HTR-8/SVneo (cell line): ENCODE data around the gene SLC44A3.

Source experiments
- DNase-seq: peaks from one replicate; pipeline ENCODE4 v3.0.0; 2011; ENCODE audit warnings: low spot score, mixed read lengths; ENCODE audit not compliant: insufficient read length
- FAIRE-seq: peaks from 2 replicates; lab custom pipeline; 2011; peaks lifted over from hg19 to GRCh38; lab: Jason Lieb, UNC

SLC44A3 gene

GRCh38 chr1:94819945-94820746 lies at the start of gene SLC44A3:
Gene SLC44A3 (plus strand): TSS chr1:94820357. CDS start chr1:94820452, 95 bp downstream.
- peak; percentile 69 for FAIRE-seq
- DNase-seq, result peak; percentile 45

- no peak for DNase-seq
- FAIRE-seq, result no peak
Observed at GRCh38 chr1:94772230-94772641, 47.9 kb upstream of the SLC44A3 start.

- FAIRE-seq (no peak), DNase-seq (no peak)
Observed at GRCh38 chr1:94772845-94773244, 47.3 kb upstream of the SLC44A3 start.

GRCh38 chr1:94773296-94773809 lies 46.8 kb upstream of the SLC44A3 start:
- no peak for FAIRE-seq
- no peak for DNase-seq

- DNase-seq (peak; percentile 59), FAIRE-seq (no peak)
Observed at GRCh38 chr1:94773931-94774422, 46.2 kb upstream of the SLC44A3 start.

- no peak for DNase-seq
- no peak for FAIRE-seq
Observed at GRCh38 chr1:94776474-94776873, 43.7 kb upstream of the SLC44A3 start.

GRCh38 chr1:94777281-94777680 lies 42.9 kb upstream of the SLC44A3 start:
- FAIRE-seq (no peak), DNase-seq (no peak)

GRCh38 chr1:94778808-94779207 lies 41.3 kb upstream of the SLC44A3 start:
- no peak for DNase-seq
- no peak for FAIRE-seq

- FAIRE-seq, result peak; percentile 38
- peak; percentile 27 for DNase-seq
Observed at GRCh38 chr1:94783342-94784189, 36.6 kb upstream of the SLC44A3 start.

- DNase-seq (no peak), FAIRE-seq (no peak)
Observed at GRCh38 chr1:94784190-94784515, 36.0 kb upstream of the SLC44A3 start.

- no peak for DNase-seq
- no peak for FAIRE-seq
Observed at GRCh38 chr1:94787691-94788090, 32.5 kb upstream of the SLC44A3 start.

GRCh38 chr1:94790246-94790645 lies 29.9 kb upstream of the SLC44A3 start:
- FAIRE-seq (no peak), DNase-seq (no peak)

GRCh38 chr1:94790670-94791069 lies 29.5 kb upstream of the SLC44A3 start:
- FAIRE-seq, result no peak
- DNase-seq, result no peak

- peak; percentile 4 for FAIRE-seq
- DNase-seq, result peak; percentile 22
Observed at GRCh38 chr1:94792473-94793295, 27.5 kb upstream of the SLC44A3 start.

GRCh38 chr1:94793296-94793656 lies 26.9 kb upstream of the SLC44A3 start:
- FAIRE-seq, result no peak
- DNase-seq, result no peak

- no peak for DNase-seq
- no peak for FAIRE-seq
Observed at GRCh38 chr1:94795434-94795833, 24.7 kb upstream of the SLC44A3 start.

- no peak for FAIRE-seq
- no peak for DNase-seq
Observed at GRCh38 chr1:94796266-94796665, 23.9 kb upstream of the SLC44A3 start.

- DNase-seq (no peak), FAIRE-seq (no peak)
Observed at GRCh38 chr1:94797291-94797690, 22.9 kb upstream of the SLC44A3 start.

GRCh38 chr1:94798054-94798453 lies 22.1 kb upstream of the SLC44A3 start:
- no peak for FAIRE-seq
- DNase-seq, result no peak

- FAIRE-seq, result no peak
- no peak for DNase-seq
Observed at GRCh38 chr1:94798462-94798861, 21.7 kb upstream of the SLC44A3 start.
